ENCODE data around the gene SELENOV. TPM values are rescaled to one million over a fixed set of nuclear protein-coding genes. Genes with fewer than 3 reads are reported as not detected.

SELENOV gene
- total and polyA plus RNA-seq, 10 donors, result not detected

GRCh38 chr19:39563408-39563807 lies 48.5 kb downstream of the SELENOV start:
- Histone ChIP-seq H3K4me3 (no peak overlapping the region), H3K27me3 (replicated peaks in 1 of 7) (peaks cover 0 to 19% (median 0%) of the 10 kb centered on the region in 7 donors), H3K27ac (no peak overlapping the region), H3K9me3 (no peaks in the 10 kb centered on the region), H3K36me3 (no peaks in the 10 kb centered on the region), H3K4me1 (peaks cover 0 to 10% (median 3%) of the 10 kb centered on the region in 6 donors)
- intact Hi-C loops (cut with DNase I; ENCODE audit: low total_unique reads), result no loop called here
- TF ChIP-seq POLR2AphosphoS5 (IDR thresholded peaks at IDR 0.05) (no peak), POLR2A (IDR thresholded peaks at IDR 0.05) (no peak)
- TF ChIP-seq, protein P1, sequence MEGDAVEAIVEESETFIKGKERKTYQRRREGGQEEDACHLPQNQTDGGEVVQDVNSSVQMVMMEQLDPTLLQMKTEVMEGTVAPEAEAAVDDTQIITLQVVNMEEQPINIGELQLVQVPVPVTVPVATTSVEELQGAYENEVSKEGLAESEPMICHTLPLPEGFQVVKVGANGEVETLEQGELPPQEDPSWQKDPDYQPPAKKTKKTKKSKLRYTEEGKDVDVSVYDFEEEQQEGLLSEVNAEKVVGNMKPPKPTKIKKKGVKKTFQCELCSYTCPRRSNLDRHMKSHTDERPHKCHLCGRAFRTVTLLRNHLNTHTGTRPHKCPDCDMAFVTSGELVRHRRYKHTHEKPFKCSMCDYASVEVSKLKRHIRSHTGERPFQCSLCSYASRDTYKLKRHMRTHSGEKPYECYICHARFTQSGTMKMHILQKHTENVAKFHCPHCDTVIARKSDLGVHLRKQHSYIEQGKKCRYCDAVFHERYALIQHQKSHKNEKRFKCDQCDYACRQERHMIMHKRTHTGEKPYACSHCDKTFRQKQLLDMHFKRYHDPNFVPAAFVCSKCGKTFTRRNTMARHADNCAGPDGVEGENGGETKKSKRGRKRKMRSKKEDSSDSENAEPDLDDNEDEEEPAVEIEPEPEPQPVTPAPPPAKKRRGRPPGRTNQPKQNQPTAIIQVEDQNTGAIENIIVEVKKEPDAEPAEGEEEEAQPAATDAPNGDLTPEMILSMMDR (IDR thresholded peaks at IDR 0.05 in 8 of 11, conservative IDR thresholded peaks at IDR 0.05 in 3 of 11), result no peak
- no peak for DNase-seq
- 74 to 89% (median 89%) methylated on average over 2 of the region's 2 CpGs for WGBS, 5 donors

DNA sequence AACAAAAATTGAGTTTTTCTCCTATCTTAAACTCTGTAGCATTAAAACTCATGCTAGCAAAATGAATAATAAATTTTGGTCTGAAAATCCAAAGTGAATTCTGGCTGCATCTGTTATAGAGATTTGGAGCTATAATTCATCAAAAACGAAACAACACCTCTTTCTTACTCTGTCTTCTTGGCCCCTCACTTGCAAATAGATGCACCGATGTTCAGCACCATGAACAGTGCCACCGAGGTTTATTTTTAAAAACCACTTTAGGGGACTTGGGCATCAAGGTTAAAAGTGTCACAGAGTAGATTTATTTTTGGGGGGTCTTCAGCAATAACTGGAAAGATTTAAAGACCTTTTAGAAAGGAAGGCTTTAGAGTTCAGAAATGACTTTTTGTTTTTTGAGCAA lies 51.1 kb downstream of the SELENOV start:
- peaks cover 0 to 23% (median 0%) of the 10 kb centered on the region in 7 donors for H3K27me3 ChIP-seq (replicated peaks in 1 of 7)
- H3K4me3 ChIP-seq, result no peak overlapping the region
- TF ChIP-seq POLR2A (IDR thresholded peaks at IDR 0.05), result no peak
- TF ChIP-seq, protein P1 (IDR thresholded peaks at IDR 0.05 in 8 of 11, conservative IDR thresholded peaks at IDR 0.05 in 3 of 11), result no peak
- no peak for TF ChIP-seq POLR2AphosphoS5 (IDR thresholded peaks at IDR 0.05)
- 45 to 49% (median 47%) methylated on average over 3 of the region's 3 CpGs for WGBS, 5 donors
- H3K36me3 ChIP-seq, result no peaks in the 10 kb centered on the region
- H3K9me3 ChIP-seq, result no peaks in the 10 kb centered on the region
- no peaks in the 10 kb centered on the region for H3K4me1 ChIP-seq
- intact Hi-C loops (cut with DNase I; ENCODE audit: low total_unique reads), result no loop called here
- H3K27ac ChIP-seq, result no peak overlapping the region
- no peak for DNase-seq

DNA sequence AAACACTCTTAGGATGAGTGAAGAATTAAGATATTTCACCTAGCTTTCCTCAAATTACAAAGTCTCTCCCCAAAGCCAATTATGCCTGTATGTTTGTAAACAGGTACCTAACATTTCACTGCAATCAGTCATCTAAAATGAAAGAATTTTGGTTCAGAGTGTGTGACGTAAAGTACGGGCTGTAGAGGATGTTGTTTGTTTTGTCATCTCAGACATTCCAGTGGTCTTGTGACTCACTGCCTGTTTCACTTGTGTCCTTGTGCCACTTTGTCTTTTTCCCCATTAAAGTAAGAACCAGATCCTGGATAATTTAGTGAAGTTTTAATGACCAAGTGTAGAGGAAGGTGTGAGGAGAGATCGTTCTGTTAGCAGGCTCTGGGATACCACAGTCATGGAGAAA lies 53.7 kb downstream of the SELENOV start:
- Histone ChIP-seq H3K27ac (no peak overlapping the region), H3K4me3 (no peak overlapping the region), H3K27me3 (replicated peaks in 1 of 7) (peaks cover 0 to 23% (median 0%) of the 10 kb centered on the region in 7 donors), H3K9me3 (peaks cover 0 to 13% (median 7%) of the 10 kb centered on the region in 8 donors), H3K36me3 (no peaks in the 10 kb centered on the region), H3K4me1 (no peaks in the 10 kb centered on the region)
- TF ChIP-seq, protein P1 (IDR thresholded peaks at IDR 0.05 in 8 of 11, conservative IDR thresholded peaks at IDR 0.05 in 3 of 11), result no peak
- TF ChIP-seq POLR2AphosphoS5 (IDR thresholded peaks at IDR 0.05), result no peak
- 56 to 78% (median 62%) methylated on average over 3 of the region's 3 CpGs for WGBS, 5 donors
- DNase-seq, result no peak
- intact Hi-C loops (cut with DNase I; ENCODE audit: low total_unique reads), result no loop called here

Other genes with a start within 250 kb of the SELENOV start
- gene IFNL2, start 246.7 kb upstream of the SELENOV start, total RNA-seq, result not detected
- not detected for gene IFNL2, start 246.7 kb upstream of the SELENOV start, polyA plus RNA-seq
- not detected for gene IFNL1, start 218.7 kb upstream of the SELENOV start, total RNA-seq
- gene IFNL1, start 218.7 kb upstream of the SELENOV start, polyA plus RNA-seq, result not detected
- 1 to 10 TPM; 2.2 to 6.0 (median 4.6) TPM for gene LRFN1, start 194.3 kb upstream of the SELENOV start, total RNA-seq
- gene LRFN1, start 194.3 kb upstream of the SELENOV start, polyA plus RNA-seq, result 1 to 10 TPM in 1 of 3 donors, under 1 TPM in 2; 0.67 to 1.2 (median 0.99) TPM
- 100 to 1,000 TPM; 178 to 354 (median 288) TPM for gene GMFG, start 179.1 kb upstream of the SELENOV start, total RNA-seq
- gene GMFG, start 179.1 kb upstream of the SELENOV start, polyA plus RNA-seq, result 100 to 1,000 TPM; 421 to 492 (median 452) TPM
- 100 to 1,000 TPM in 1 of 7 donors, 10 to 100 TPM in 6; 66.4 to 108 (median 84.1) TPM for gene SAMD4B, start 172.7 kb upstream of the SELENOV start, total RNA-seq
- 10 to 100 TPM; 26.7 to 56.3 (median 42.1) TPM for gene SAMD4B, start 172.7 kb upstream of the SELENOV start, polyA plus RNA-seq
- gene PAF1, start 124.0 kb upstream of the SELENOV start, total RNA-seq, result 10 to 100 TPM; 35.0 to 48.1 (median 39.8) TPM
- 10 to 100 TPM; 27.4 to 51.3 (median 35.6) TPM for gene PAF1, start 124.0 kb upstream of the SELENOV start, polyA plus RNA-seq
- 10 to 100 TPM; 25.7 to 45.7 (median 34.6) TPM for gene MED29, start 123.8 kb upstream of the SELENOV start, total RNA-seq
- gene MED29, start 123.8 kb upstream of the SELENOV start, polyA plus RNA-seq, result 10 to 100 TPM; 15.5 to 28.2 (median 20.5) TPM
- gene ZFP36, start 108.3 kb upstream of the SELENOV start, total RNA-seq, result 100 to 1,000 TPM in 6 of 7 donors, 10 to 100 TPM in 1; 91.5 to 396 (median 191) TPM
- 100 to 1,000 TPM in 1 of 3 donors, 10 to 100 TPM in 2; 63.2 to 117 (median 72.6) TPM for gene ZFP36, start 108.3 kb upstream of the SELENOV start, polyA plus RNA-seq
- 100 to 1,000 TPM in 1 of 7 donors, 10 to 100 TPM in 6; 18.6 to 107 (median 48.4) TPM for gene PLEKHG2, start 102.5 kb upstream of the SELENOV start, total RNA-seq
- 10 to 100 TPM in 1 of 3 donors, 1 to 10 TPM in 2; 8.9 to 25.8 (median 9.5) TPM for gene PLEKHG2, start 102.5 kb upstream of the SELENOV start, polyA plus RNA-seq
- gene RPS16, start 79.2 kb upstream of the SELENOV start, total RNA-seq, result 1,000 to 10,000 TPM; 1,378 to 2,109 (median 1,598) TPM
- gene RPS16, start 79.2 kb upstream of the SELENOV start, polyA plus RNA-seq, result 1,000 to 10,000 TPM; 5,364 to 5,747 (median 5,635) TPM
- gene SUPT5H, start 69.6 kb upstream of the SELENOV start, total RNA-seq, result 100 to 1,000 TPM; 103 to 125 (median 108) TPM
- 100 to 1,000 TPM in 2 of 3 donors, 10 to 100 TPM in 1; 95.8 to 225 (median 198) TPM for gene SUPT5H, start 69.6 kb upstream of the SELENOV start, polyA plus RNA-seq
- gene TIMM50, start 34.3 kb upstream of the SELENOV start, total RNA-seq, result 10 to 100 TPM; 30.3 to 51.5 (median 41.8) TPM
- gene TIMM50, start 34.3 kb upstream of the SELENOV start, polyA plus RNA-seq, result 10 to 100 TPM; 36.2 to 46.0 (median 40.7) TPM
- gene DLL3, start 16.2 kb upstream of the SELENOV start, total RNA-seq, result under 1 TPM in 2 of 7 donors, not detected in 5; 0.16 to 0.27 TPM
- gene DLL3, start 16.2 kb upstream of the SELENOV start, polyA plus RNA-seq, result under 1 TPM; 0.52 to 0.68 (median 0.58) TPM
- 1 to 10 TPM; 2.0 to 5.3 (median 4.5) TPM for gene EID2B, start 17.7 kb downstream of the SELENOV start, total RNA-seq
- gene EID2B, start 17.7 kb downstream of the SELENOV start, polyA plus RNA-seq, result 1 to 10 TPM; 4.6 to 5.7 (median 5.4) TPM
- 10 to 100 TPM in 5 of 7 donors, 1 to 10 TPM in 2; 7.9 to 17.4 (median 12.7) TPM for gene EID2, start 25.0 kb downstream of the SELENOV start, total RNA-seq
- 10 to 100 TPM; 15.5 to 17.7 (median 17.2) TPM for gene EID2, start 25.0 kb downstream of the SELENOV start, polyA plus RNA-seq
- not detected for gene LGALS13, start 87.4 kb downstream of the SELENOV start, total RNA-seq
- gene LGALS13, start 87.4 kb downstream of the SELENOV start, polyA plus RNA-seq, result not detected
- not detected for gene LGALS16, start 140.8 kb downstream of the SELENOV start, total RNA-seq
- not detected for gene LGALS16, start 140.8 kb downstream of the SELENOV start, polyA plus RNA-seq
- gene LGALS14, start 189.3 kb downstream of the SELENOV start, total RNA-seq, result not detected
- not detected for gene LGALS14, start 189.3 kb downstream of the SELENOV start, polyA plus RNA-seq
- 10 to 100 TPM in 3 of 7 donors, 1 to 10 TPM in 3, not detected in 1; 3.1 to 20.1 (median 10.3) TPM for gene CLC, start 222.9 kb downstream of the SELENOV start, total RNA-seq
- 1 to 10 TPM; 2.7 to 4.9 (median 3.0) TPM for gene CLC, start 222.9 kb downstream of the SELENOV start, polyA plus RNA-seq